GM12878 (cell line): ENCODE data around the gene PAGE2. TPM values are rescaled to one million over a fixed set of nuclear protein-coding genes. Genes with fewer than 3 reads are reported as not detected.

ENCODE experiments used
- ATAC-seq: fragments of 200-7000 bp; cut with Tn5 transposase; 3 replicates; pipeline ENCODE4 v1.9.1; 2020; ENCODE audit warnings: mild to moderate bottlenecking, moderate library complexity
- BruUV-seq: library from RNA; stranded (reverse); fragments of 400-500 nt; replicated peaks from 2 replicates; lab custom pipeline; 2021; lab: Mats Ljungman, UMichigan
- CTCF ChIA-PET: fragments of 300-600 bp; sonication (Branson Sonifier 250); formaldehyde crosslinking; extraction: SDS; loops from one replicate; lab custom pipeline; 2021; ENCODE audit warnings: inconsistent platforms; lab: Yijun Ruan, JAX
- POLR2A ChIA-PET: fragments of 350-600 bp; formaldehyde crosslinking; extraction: SDS; loops from one replicate; lab custom pipeline; 2021; ENCODE audit warnings: inconsistent platforms; lab: Charles Lee
- RAD21 ChIA-PET: fragments of 300-600 bp; sonication (Branson Sonifier 250); formaldehyde crosslinking; loops from one replicate; lab custom pipeline; 2023; ENCODE audit warnings: antibody characterized with exemption; ENCODE audit not compliant: unreplicated experiment; lab: Charles Lee
- SMC1A ChIA-PET: fragments of 300-600 bp; sonication (Branson Sonifier 250); formaldehyde crosslinking; loops from one replicate; lab custom pipeline; 2023; ENCODE audit not compliant: unreplicated experiment, uncharacterized antibody; lab: Charles Lee
- DNase-seq: peaks from one replicate; pipeline ENCODE4 v3.0.0-alpha.2; 2011; ENCODE audit warnings: low read depth, low spot score
- FAIRE-seq: peaks from 3 replicates; lab custom pipeline; 2011; peaks lifted over from hg19 to GRCh38; lab: Jason Lieb, UNC
- H2AFZ ChIP-seq: 2 replicates; pipeline ENCODE4 v1.6.0; 2011; ENCODE audit warnings: low read depth, low read length, control low read depth; ENCODE audit not compliant: control insufficient read depth
- H3K27ac ChIP-seq: 2 replicates; pipeline ENCODE4 v1.5.1; 2011; ENCODE audit warnings: control low read depth; ENCODE audit not compliant: control insufficient read depth, insufficient read depth
- H3K27me3 ChIP-seq, 2 experiments: replicated peaks in 1 of 2; 2 replicates each; pipeline versions ENCODE4 v1.6.0 to v1.6.1; 2011; ENCODE audit warnings: low read length in 1 of 2; ENCODE audit not compliant: control insufficient read depth in 2 of 2, insufficient read depth in 2 of 2
- H3K36me3 ChIP-seq, 2 experiments: 2 replicates each; pipeline ENCODE4 v1.5.1; 2011; ENCODE audit warnings: low read length in 1 of 2; ENCODE audit not compliant: control insufficient read depth in 2 of 2, insufficient read depth in 2 of 2
- H3K4me1 ChIP-seq: 2 replicates; pipeline ENCODE4 v1.6.1; 2011; ENCODE audit warnings: mild to moderate bottlenecking, low read length, moderate library complexity, mixed read lengths; ENCODE audit not compliant: control insufficient read depth, insufficient read depth
- H3K4me2 ChIP-seq: 2 replicates; pipeline ENCODE4 v1.6.0; 2011; ENCODE audit warnings: control low read depth; ENCODE audit not compliant: control insufficient read depth, insufficient read depth
- H3K4me3 ChIP-seq: fragments of 200-600 bp; sonication (generic); 2 replicates; pipeline ENCODE4 v1.5.1; 2016
- H3K79me2 ChIP-seq: 2 replicates; pipeline ENCODE4 v1.6.0; 2011; ENCODE audit warnings: low read length; ENCODE audit not compliant: control insufficient read depth, insufficient read depth
- H3K9ac ChIP-seq: 2 replicates; pipeline ENCODE4 v1.8.0; 2011; ENCODE audit warnings: low read length, control low read depth, mixed read lengths; ENCODE audit not compliant: control insufficient read depth, insufficient read depth
- H3K9me3 ChIP-seq: replicated peaks from 3 replicates; pipeline ENCODE4 v1.5.1; 2011; ENCODE audit warnings: mild to moderate bottlenecking, low read length; ENCODE audit not compliant: control insufficient read depth, insufficient read depth
- H4K20me1 ChIP-seq: 2 replicates; pipeline ENCODE4 v1.6.0; 2011; ENCODE audit not compliant: control insufficient read depth, insufficient read depth
- ATF7 ChIP-seq: fragments of 450-650 bp; IDR thresholded peaks from 2 replicates; pipeline ENCODE4 v1.6.1; 2016; ENCODE audit warnings: low read depth, mild to moderate bottlenecking
- BACH1 ChIP-seq: fragments of 450-650 bp; IDR thresholded peaks from 2 replicates; pipeline ENCODE4 v1.6.1; 2017; ENCODE audit warnings: mild to moderate bottlenecking, borderline replicate concordance
- BRCA1 ChIP-seq: IDR thresholded peaks from 2 replicates; pipeline ENCODE4 v1.6.1; 2011; ENCODE audit warnings: low read depth, low read length, improper control_type of control experiment
- CBFB ChIP-seq: IDR thresholded peaks from 2 replicates; pipeline ENCODE4 v1.6.1; 2016; ENCODE audit warnings: antibody characterized with exemption, low read depth
- CHD2 ChIP-seq: IDR thresholded peaks from 2 replicates; pipeline ENCODE4 v1.6.1; 2011; ENCODE audit warnings: low read depth, low read length, improper control_type of control experiment, borderline replicate concordance
- CREB1 ChIP-seq: IDR thresholded peaks from 2 replicates; pipeline ENCODE4 v1.6.1; 2012; ENCODE audit warnings: low read depth, mild to moderate bottlenecking, inconsistent platforms
- EED ChIP-seq: sonication (generic); IDR thresholded peaks from 2 replicates; pipeline ENCODE4 v1.6.1; 2016; ENCODE audit warnings: antibody characterized with exemption, low read depth
- ELK1 ChIP-seq: IDR thresholded peaks from 2 replicates; pipeline ENCODE4 v1.6.1; 2012; ENCODE audit warnings: low read depth, low read length, improper control_type of control experiment
- MTA3 ChIP-seq: IDR thresholded peaks from 2 replicates; pipeline ENCODE4 v1.6.1; 2012; ENCODE audit warnings: low read length, inconsistent platforms, borderline replicate concordance
- NRF1 ChIP-seq: conservative IDR thresholded peaks from 2 replicates; pipeline ENCODE4 v1.6.1; 2011; ENCODE audit warnings: mild to moderate bottlenecking, low read depth, low read length, improper control_type of control experiment
- PML ChIP-seq: IDR thresholded peaks from 2 replicates; pipeline ENCODE4 v1.6.1; 2012; ENCODE audit warnings: low read length, inconsistent platforms
- RAD21 ChIP-seq: IDR thresholded peaks from 2 replicates; pipeline ENCODE4 v1.6.1; 2011; ENCODE audit warnings: mild to moderate bottlenecking, low read depth, low read length, moderate library complexity; ENCODE audit not compliant: insufficient read depth
- YBX1 ChIP-seq: fragments of 450-650 bp; IDR thresholded peaks from 2 replicates; pipeline ENCODE4 v1.6.1; 2016; ENCODE audit warnings: antibody characterized with exemption
- ZBTB40 ChIP-seq: fragments of 450-650 bp; IDR thresholded peaks from 2 replicates; pipeline ENCODE4 v1.6.1; 2016; ENCODE audit warnings: mild to moderate bottlenecking, moderate library complexity, borderline replicate concordance
- WGBS: methylation state at CpG from one replicate; pipeline ENCODE4 v1.1.6; 2016; ENCODE audit warnings: low lambda C conversion rate; ENCODE audit not compliant: insufficient replicate concordance, insufficient coverage; ENCODE audit errors: missing lambda C conversion rate; 5-methylcytosine and 5-hydroxymethylcytosine counted together
- in situ Hi-C: fragments of 300-500 bp; cut with MboI; formaldehyde crosslinking; loops from 9 replicates; pipeline ENCODE4 v1.14.3; 2018; ENCODE audit warnings: mixed read lengths
- intact Hi-C: fragments of 100-400 bp; cut with micrococcal nuclease; formaldehyde crosslinking; loops from one replicate; pipeline ENCODE4 v1.14.2; 2022; ENCODE audit not compliant: unreplicated experiment
- polyA plus RNA-seq, 11 experiments: library from polyadenylated mRNA; depleted of rRNA in 4 of 11; unstranded in 6 of 11; stranded (reverse) in 5 of 11; fragments of >200 nt; fragmentation: Nextera tagmentation in 4 of 11; fragmentation: Illumina TruSeq in 1 of 11; extraction: Ambion mirVana in 4 of 11; extraction: Trizol in 1 of 11; gene quantifications; 1 replicate in 1 of 11; 2 replicates in 10 of 11; pipeline versions ENCODE4 v1.2.1 to v1.2.3, GENCODE V29; 2011 to 2016; ENCODE audit warnings: inconsistent platforms in 2 of 11, missing spikeins in 2 of 11, low read depth in 1 of 11
- total RNA-seq, 4 experiments: library from RNA; depleted of rRNA in 3 of 4; stranded (reverse); fragments of >200 nt in 3 of 4; fragmentation: Illumina TruSeq in 1 of 4; extraction: Trizol in 1 of 4; gene quantifications; 2 replicates each; pipeline versions ENCODE4 v1.2.1 to v1.2.3, GENCODE V29; 2013 to 2021
- TF ChIP-seq, protein P1 (sequence below): fragments of 450-650 bp; IDR thresholded peaks from 2 replicates; pipeline ENCODE4 v1.6.1; 2017; ENCODE audit warnings: mild to moderate bottlenecking, moderate library complexity

Gene PAGE2
- total and polyA plus RNA-seq, 10 of the 15 experiments (the other 5 are each of a cell fraction or from before 2014, with no cell fraction given), result 0.81 TPM; not detected in 9

DNA sequence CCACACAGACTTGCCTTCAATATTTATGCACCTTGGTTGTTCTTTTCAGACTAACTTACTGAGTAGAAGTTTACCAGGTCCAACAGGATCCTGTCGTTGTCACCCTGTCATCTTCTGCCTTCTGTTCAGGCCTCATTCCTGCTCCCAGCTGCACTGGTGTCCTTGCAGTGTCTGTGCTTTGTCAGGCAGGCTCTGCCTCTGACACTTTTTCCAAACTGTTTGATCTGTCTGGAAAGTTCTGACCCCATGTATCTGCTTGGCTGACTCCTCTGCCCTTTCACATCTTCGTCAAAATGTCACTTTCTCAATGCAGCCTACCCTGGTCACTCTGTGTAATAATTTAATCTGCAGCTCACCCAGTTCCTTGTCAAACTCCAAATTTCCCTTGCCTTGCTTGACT, 9.9 kb downstream of the PAGE2 start:
- H3K36me3 ChIP-seq, result no peaks in the 10 kb centered on the region
- FAIRE-seq (no peak), DNase-seq (no peak), ATAC-seq (no peak)
- CTCF ChIA-PET, result no interaction called here
- RAD21 ChIA-PET, result no interaction called here
- WGBS, result 0% methylated on average over 2 of the region's 2 CpGs
- H3K9me3 ChIP-seq, result no peaks in the 10 kb centered on the region
- no TSS peak for BruUV-seq
- no peaks in the 10 kb centered on the region for H3K79me2 ChIP-seq
- no peak overlapping the region for H2AFZ ChIP-seq
- no peak overlapping the region for H3K4me3 ChIP-seq
- H3K27me3 ChIP-seq, result no peaks in the 10 kb centered on the region
- intact Hi-C loops, result no loop called here
- SMC1A ChIA-PET, result no interaction called here
- in situ Hi-C loops, result no loop called here
- no peaks in the 10 kb centered on the region for H3K4me1 ChIP-seq
- POLR2A ChIA-PET, result no interaction called here
- H3K27ac ChIP-seq, result no peak overlapping the region
- no peak overlapping the region for H3K4me2 ChIP-seq
- H3K9ac ChIP-seq, result no peak overlapping the region
- H4K20me1 ChIP-seq, result no peaks in the 10 kb centered on the region
- TF ChIP-seq ELK1 (no peak), CBFB (no peak), BRCA1 (no peak), NRF1 (no peak), YBX1 (no peak), ATF7 (no peak), RAD21 (no peak), CREB1 (no peak), BACH1 (no peak), MTA3 (no peak), ZBTB40 (no peak), CHD2 (no peak), PML (no peak), EED (no peak)
- TF ChIP-seq, protein P1, sequence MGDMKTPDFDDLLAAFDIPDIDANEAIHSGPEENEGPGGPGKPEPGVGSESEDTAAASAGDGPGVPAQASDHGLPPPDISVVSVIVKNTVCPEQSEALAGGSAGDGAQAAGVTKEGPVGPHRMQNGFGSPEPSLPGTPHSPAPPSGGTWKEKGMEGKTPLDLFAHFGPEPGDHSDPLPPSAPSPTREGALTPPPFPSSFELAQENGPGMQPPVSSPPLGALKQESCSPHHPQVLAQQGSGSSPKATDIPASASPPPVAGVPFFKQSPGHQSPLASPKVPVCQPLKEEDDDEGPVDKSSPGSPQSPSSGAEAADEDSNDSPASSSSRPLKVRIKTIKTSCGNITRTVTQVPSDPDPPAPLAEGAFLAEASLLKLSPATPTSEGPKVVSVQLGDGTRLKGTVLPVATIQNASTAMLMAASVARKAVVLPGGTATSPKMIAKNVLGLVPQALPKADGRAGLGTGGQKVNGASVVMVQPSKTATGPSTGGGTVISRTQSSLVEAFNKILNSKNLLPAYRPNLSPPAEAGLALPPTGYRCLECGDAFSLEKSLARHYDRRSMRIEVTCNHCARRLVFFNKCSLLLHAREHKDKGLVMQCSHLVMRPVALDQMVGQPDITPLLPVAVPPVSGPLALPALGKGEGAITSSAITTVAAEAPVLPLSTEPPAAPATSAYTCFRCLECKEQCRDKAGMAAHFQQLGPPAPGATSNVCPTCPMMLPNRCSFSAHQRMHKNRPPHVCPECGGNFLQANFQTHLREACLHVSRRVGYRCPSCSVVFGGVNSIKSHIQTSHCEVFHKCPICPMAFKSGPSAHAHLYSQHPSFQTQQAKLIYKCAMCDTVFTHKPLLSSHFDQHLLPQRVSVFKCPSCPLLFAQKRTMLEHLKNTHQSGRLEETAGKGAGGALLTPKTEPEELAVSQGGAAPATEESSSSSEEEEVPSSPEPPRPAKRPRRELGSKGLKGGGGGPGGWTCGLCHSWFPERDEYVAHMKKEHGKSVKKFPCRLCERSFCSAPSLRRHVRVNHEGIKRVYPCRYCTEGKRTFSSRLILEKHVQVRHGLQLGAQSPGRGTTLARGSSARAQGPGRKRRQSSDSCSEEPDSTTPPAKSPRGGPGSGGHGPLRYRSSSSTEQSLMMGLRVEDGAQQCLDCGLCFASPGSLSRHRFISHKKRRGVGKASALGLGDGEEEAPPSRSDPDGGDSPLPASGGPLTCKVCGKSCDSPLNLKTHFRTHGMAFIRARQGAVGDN, result no peak
